ENCODE results near the gene BTBD16. TPM values are rescaled to one million over a fixed set of nuclear protein-coding genes. Genes with fewer than 3 reads are reported as not detected.

The BTBD16 gene
- total and polyA plus RNA-seq, 2 experiments from 2014 or later = 0.47 to 0.74 TPM

DNA sequence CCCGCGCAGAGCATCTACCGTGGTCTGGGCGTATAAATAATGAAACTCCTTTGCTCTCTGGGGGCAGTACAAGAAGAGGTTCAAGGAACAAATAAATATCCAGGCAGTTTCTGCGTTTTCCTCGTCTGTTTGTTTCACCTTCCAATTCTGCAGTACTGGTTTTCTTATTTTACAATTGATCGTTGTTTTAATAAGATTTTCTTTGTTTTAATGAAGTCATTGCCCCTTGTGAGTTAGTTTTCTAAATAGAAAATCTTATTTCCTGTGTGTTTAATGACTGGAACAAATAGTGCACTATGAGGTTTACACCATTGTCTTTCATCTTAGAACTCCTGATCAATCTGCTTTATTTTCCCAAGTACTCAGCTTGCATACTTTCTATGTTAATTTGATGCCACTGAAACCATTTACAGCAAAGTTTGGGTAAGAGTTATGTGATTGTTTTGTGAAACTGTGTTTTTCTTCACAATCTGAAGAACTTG is 104.6 kb downstream of the BTBD16 start:
- no peak for DNase-seq (ENCODE audit: low spot score)
- Histone ChIP-seq H3K9me2 (replicated peaks; ENCODE audit: insufficient read depth) (no peaks in the 10 kb centered on the region), H3K9me3 (ENCODE audit: low read depth) (no peaks in the 10 kb centered on the region), H3K4me2 (peak overlapping the region; percentile 87), H3K27me3 (no peaks in the 10 kb centered on the region), H3K79me2 (peaks cover 55% of the 10 kb centered on the region), H2AFZ (peak overlapping the region; percentile 90), H3K4me3 (peak overlapping the region; percentile 76), H4K20me1 (ENCODE audit: insufficient read depth, poor library complexity, severe bottlenecking) (peaks cover 3% of the 10 kb centered on the region), H3K27ac (peak overlapping the region; percentile 97), H3K36me3 (replicated peaks; ENCODE audit: insufficient read depth, low read depth) (no peaks in the 10 kb centered on the region), H3K4me1 (ENCODE audit: insufficient read depth) (peaks cover 15% of the 10 kb centered on the region)
- 8% methylated on average over 7 of the region's 7 CpGs for WGBS (ENCODE audit: low lambda C conversion rate, missing lambda C conversion rate)
- TF ChIP-seq EZH2phosphoT487 (IDR thresholded peaks at IDR 0.05; ENCODE audit: low read depth, severe bottlenecking, unreplicated experiment) (no peak), EZH2 (IDR thresholded peaks at IDR 0.05; ENCODE audit: borderline replicate concordance) (no peak)
- TF ChIP-seq, protein P1, sequence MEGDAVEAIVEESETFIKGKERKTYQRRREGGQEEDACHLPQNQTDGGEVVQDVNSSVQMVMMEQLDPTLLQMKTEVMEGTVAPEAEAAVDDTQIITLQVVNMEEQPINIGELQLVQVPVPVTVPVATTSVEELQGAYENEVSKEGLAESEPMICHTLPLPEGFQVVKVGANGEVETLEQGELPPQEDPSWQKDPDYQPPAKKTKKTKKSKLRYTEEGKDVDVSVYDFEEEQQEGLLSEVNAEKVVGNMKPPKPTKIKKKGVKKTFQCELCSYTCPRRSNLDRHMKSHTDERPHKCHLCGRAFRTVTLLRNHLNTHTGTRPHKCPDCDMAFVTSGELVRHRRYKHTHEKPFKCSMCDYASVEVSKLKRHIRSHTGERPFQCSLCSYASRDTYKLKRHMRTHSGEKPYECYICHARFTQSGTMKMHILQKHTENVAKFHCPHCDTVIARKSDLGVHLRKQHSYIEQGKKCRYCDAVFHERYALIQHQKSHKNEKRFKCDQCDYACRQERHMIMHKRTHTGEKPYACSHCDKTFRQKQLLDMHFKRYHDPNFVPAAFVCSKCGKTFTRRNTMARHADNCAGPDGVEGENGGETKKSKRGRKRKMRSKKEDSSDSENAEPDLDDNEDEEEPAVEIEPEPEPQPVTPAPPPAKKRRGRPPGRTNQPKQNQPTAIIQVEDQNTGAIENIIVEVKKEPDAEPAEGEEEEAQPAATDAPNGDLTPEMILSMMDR (IDR thresholded peaks at IDR 0.05; ENCODE audit: poor library complexity) = no peak

- no peaks in the 10 kb centered on the region for H3K9me2 ChIP-seq (replicated peaks; ENCODE audit: insufficient read depth)
- H2AFZ ChIP-seq = no peak overlapping the region
- 91% methylated on average over 11 of the region's 11 CpGs for WGBS (ENCODE audit: low lambda C conversion rate, missing lambda C conversion rate)
- H3K36me3 ChIP-seq (replicated peaks; ENCODE audit: insufficient read depth, low read depth) = no peaks in the 10 kb centered on the region
- peaks cover 15% of the 10 kb centered on the region for H3K4me1 ChIP-seq (ENCODE audit: insufficient read depth)
- H3K4me3 ChIP-seq = no peak overlapping the region
- H3K9me3 ChIP-seq (ENCODE audit: low read depth) = no peaks in the 10 kb centered on the region
- H3K4me2 ChIP-seq = peak overlapping the region; percentile 87
- H3K27ac ChIP-seq = no peak overlapping the region
- H3K27me3 ChIP-seq = no peaks in the 10 kb centered on the region
- no peak for DNase-seq (ENCODE audit: low spot score)
- TF ChIP-seq, protein P1 (IDR thresholded peaks at IDR 0.05; ENCODE audit: poor library complexity) = no peak
- TF ChIP-seq EZH2 (IDR thresholded peaks at IDR 0.05; ENCODE audit: borderline replicate concordance) (no peak), EZH2phosphoT487 (IDR thresholded peaks at IDR 0.05; ENCODE audit: low read depth, severe bottlenecking, unreplicated experiment) (no peak)
- peaks cover 62% of the 10 kb centered on the region for H3K79me2 ChIP-seq
- H4K20me1 ChIP-seq (ENCODE audit: insufficient read depth, poor library complexity, severe bottlenecking) = peaks cover 3% of the 10 kb centered on the region
Observed at GRCh38 chr10:122376364-122376961, 105.4 kb downstream of the BTBD16 start.

DNA sequence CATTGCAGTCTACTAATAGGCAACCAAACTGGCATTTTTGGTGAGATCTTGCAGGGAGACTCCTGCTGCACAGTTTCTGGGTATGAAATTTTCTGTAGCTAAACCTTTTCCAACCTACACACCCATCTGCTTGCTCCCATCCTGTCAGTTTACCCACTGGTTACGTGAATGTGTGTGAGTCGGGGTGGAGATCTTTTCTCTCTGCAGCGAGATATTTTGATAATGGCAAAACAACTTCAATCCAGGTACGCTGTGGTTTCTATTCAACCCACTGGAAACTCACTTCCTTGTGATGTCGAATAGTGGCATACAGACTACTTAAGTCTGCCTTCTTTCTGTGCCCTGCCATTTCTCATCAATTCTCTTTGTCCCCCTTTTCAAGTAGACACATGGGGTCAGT is 107.9 kb downstream of the BTBD16 start:
- DNase-seq (ENCODE audit: low spot score) = no peak
- Histone ChIP-seq H4K20me1 (ENCODE audit: insufficient read depth, poor library complexity, severe bottlenecking) (peaks cover 3% of the 10 kb centered on the region), H3K4me3 (no peak overlapping the region), H3K79me2 (peaks cover 88% of the 10 kb centered on the region), H3K36me3 (replicated peaks; ENCODE audit: insufficient read depth, low read depth) (no peaks in the 10 kb centered on the region), H2AFZ (no peak overlapping the region), H3K4me1 (ENCODE audit: insufficient read depth) (peaks cover 8% of the 10 kb centered on the region), H3K9me2 (replicated peaks; ENCODE audit: insufficient read depth) (no peaks in the 10 kb centered on the region), H3K9me3 (ENCODE audit: low read depth) (no peaks in the 10 kb centered on the region), H3K27me3 (no peaks in the 10 kb centered on the region), H3K27ac (no peak overlapping the region), H3K4me2 (no peak overlapping the region)
- TF ChIP-seq EZH2 (IDR thresholded peaks at IDR 0.05; ENCODE audit: borderline replicate concordance) = no peak
- 97% methylated on average over 5 of the region's 5 CpGs for WGBS (ENCODE audit: low lambda C conversion rate, missing lambda C conversion rate)

- no peak overlapping the region for H3K27ac ChIP-seq
- peaks cover 93% of the 10 kb centered on the region for H3K79me2 ChIP-seq
Observed at GRCh38 chr10:122379537-122379936, 108.4 kb downstream of the BTBD16 start.

More at GRCh38 chr10:122379537-122379936, 108.4 kb downstream of the BTBD16 start:
- Histone ChIP-seq H3K27me3 (no peaks in the 10 kb centered on the region), H4K20me1 (ENCODE audit: insufficient read depth, poor library complexity, severe bottlenecking) (peaks cover 3% of the 10 kb centered on the region), H2AFZ (no peak overlapping the region), H3K4me2 (no peak overlapping the region), H3K4me1 (ENCODE audit: insufficient read depth) (peaks cover 8% of the 10 kb centered on the region), H3K36me3 (replicated peaks; ENCODE audit: insufficient read depth, low read depth) (no peaks in the 10 kb centered on the region), H3K9me2 (replicated peaks; ENCODE audit: insufficient read depth) (no peaks in the 10 kb centered on the region), H3K9me3 (ENCODE audit: low read depth) (no peaks in the 10 kb centered on the region), H3K4me3 (no peak overlapping the region)
- TF ChIP-seq, protein P1 (IDR thresholded peaks at IDR 0.05; ENCODE audit: poor library complexity) = no peak
- TF ChIP-seq EZH2 (IDR thresholded peaks at IDR 0.05; ENCODE audit: borderline replicate concordance) (no peak), EZH2phosphoT487 (IDR thresholded peaks at IDR 0.05; ENCODE audit: low read depth, severe bottlenecking, unreplicated experiment) (no peak)
- DNase-seq (ENCODE audit: low spot score) = no peak
- 95% methylated on average over 2 of the region's 2 CpGs for WGBS (ENCODE audit: low lambda C conversion rate, missing lambda C conversion rate)
